Rectal smooth muscle tissue (tissue), 1 donor: ENCODE data around the gene UBASH3B.

Source experiments
- H3K27ac ChIP-seq: one replicate; pipeline ENCODE4 v1.7.0; 2013; ENCODE audit warnings: low read depth, low read length, inconsistent platforms
- H3K27me3 ChIP-seq: one replicate; pipeline ENCODE4 v1.7.0; 2013; ENCODE audit warnings: low read length; ENCODE audit not compliant: control insufficient read depth, insufficient read depth
- H3K36me3 ChIP-seq: one replicate; pipeline ENCODE4 v1.7.0; 2013; ENCODE audit warnings: low read length; ENCODE audit not compliant: control insufficient read depth, insufficient read depth
- H3K4me1 ChIP-seq: one replicate; pipeline ENCODE4 v1.7.0; 2013; ENCODE audit warnings: low read length; ENCODE audit not compliant: control insufficient read depth, insufficient read depth
- H3K4me3 ChIP-seq: one replicate; pipeline ENCODE4 v1.7.0; 2013; ENCODE audit warnings: low read length
- H3K9ac ChIP-seq: one replicate; pipeline ENCODE4 v1.7.0; 2013; ENCODE audit warnings: low read length

The UBASH3B gene

GRCh38 chr11:122668562-122669090 lies 13.1 kb downstream of the UBASH3B start:
- Histone ChIP-seq H3K36me3 (no peaks in the 10 kb centered on the region), H3K27me3 (no peaks in the 10 kb centered on the region), H3K4me3 (no peak overlapping the region), H3K9ac (no peak overlapping the region), H3K27ac (no peak overlapping the region), H3K4me1 (peaks cover 3% of the 10 kb centered on the region)

DNA sequence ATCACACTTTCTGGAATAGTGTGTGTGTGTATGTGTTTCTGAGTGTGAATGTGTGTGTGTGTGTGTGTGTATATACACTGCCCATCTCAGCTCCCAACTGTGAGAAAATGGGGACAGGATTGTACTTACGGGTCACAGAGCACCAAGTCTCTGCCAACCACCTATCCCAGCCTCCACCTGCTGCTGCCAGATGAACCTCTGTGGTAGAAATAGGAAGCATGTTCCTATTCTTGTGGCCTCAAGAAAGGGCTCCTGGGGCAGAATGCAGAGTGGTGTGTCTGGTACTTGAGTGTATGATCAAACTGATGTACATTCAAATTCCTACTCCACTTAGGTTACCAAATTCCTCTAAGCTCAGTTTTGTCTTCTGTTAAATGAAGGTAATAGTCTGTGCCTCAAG lies 14.6 kb downstream of the UBASH3B start:
- Histone ChIP-seq H3K4me3 (no peak overlapping the region), H3K27me3 (no peaks in the 10 kb centered on the region), H3K9ac (no peak overlapping the region), H3K4me1 (peaks cover 3% of the 10 kb centered on the region), H3K27ac (no peak overlapping the region), H3K36me3 (no peaks in the 10 kb centered on the region)

GRCh38 chr11:122671400-122671891 lies 15.9 kb downstream of the UBASH3B start:
- Histone ChIP-seq H3K4me1 (peaks cover 3% of the 10 kb centered on the region), H3K4me3 (no peak overlapping the region), H3K9ac (no peak overlapping the region), H3K27me3 (no peaks in the 10 kb centered on the region), H3K36me3 (no peaks in the 10 kb centered on the region), H3K27ac (no peak overlapping the region)

- no peak overlapping the region for H3K9ac ChIP-seq
- H3K36me3 ChIP-seq: no peaks in the 10 kb centered on the region
- H3K27ac ChIP-seq: no peak overlapping the region
- peaks cover 3% of the 10 kb centered on the region for H3K4me1 ChIP-seq
- H3K27me3 ChIP-seq: no peaks in the 10 kb centered on the region
- no peak overlapping the region for H3K4me3 ChIP-seq
Measured at GRCh38 chr11:122672892-122673291, 17.4 kb downstream of the UBASH3B start.

- Histone ChIP-seq H3K27ac (no peak overlapping the region), H3K4me1 (no peaks in the 10 kb centered on the region), H3K36me3 (no peaks in the 10 kb centered on the region)
Measured at GRCh38 chr11:122673701-122674100, 18.2 kb downstream of the UBASH3B start.

GRCh38 chr11:122676638-122677037 lies 21.1 kb downstream of the UBASH3B start:
- Histone ChIP-seq H3K9ac (no peak overlapping the region), H3K27ac (no peak overlapping the region), H3K4me1 (no peaks in the 10 kb centered on the region), H3K27me3 (no peaks in the 10 kb centered on the region), H3K36me3 (no peaks in the 10 kb centered on the region), H3K4me3 (no peak overlapping the region)

More at GRCh38 chr11:122673701-122674100, 18.2 kb downstream of the UBASH3B start:
- no peaks in the 10 kb centered on the region for H3K27me3 ChIP-seq
- H3K4me3 ChIP-seq: no peak overlapping the region
- no peak overlapping the region for H3K9ac ChIP-seq

DNA sequence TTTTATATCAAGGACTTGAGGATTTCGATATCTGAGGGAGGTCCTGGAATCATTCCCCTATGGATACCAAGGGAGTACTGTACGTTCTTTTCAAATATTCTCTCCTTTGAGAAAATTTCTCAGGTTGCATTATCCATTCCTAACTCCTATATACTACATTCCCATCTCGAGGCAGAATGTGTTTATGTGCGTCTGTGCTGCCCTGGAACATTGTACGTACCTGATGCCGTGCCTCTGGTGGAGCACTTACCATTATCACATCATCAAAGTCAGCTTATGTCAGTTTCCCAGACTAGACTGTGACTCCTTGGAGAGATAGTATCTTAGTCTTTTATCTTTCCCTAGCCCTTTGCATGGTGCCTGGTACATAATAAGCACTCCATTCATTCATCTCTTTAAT lies 21.7 kb downstream of the UBASH3B start:
- H3K27me3 ChIP-seq: no peaks in the 10 kb centered on the region
- H3K4me1 ChIP-seq: no peaks in the 10 kb centered on the region
- no peak overlapping the region for H3K27ac ChIP-seq
- H3K9ac ChIP-seq: no peak overlapping the region
- no peak overlapping the region for H3K4me3 ChIP-seq
- H3K36me3 ChIP-seq: no peaks in the 10 kb centered on the region

DNA sequence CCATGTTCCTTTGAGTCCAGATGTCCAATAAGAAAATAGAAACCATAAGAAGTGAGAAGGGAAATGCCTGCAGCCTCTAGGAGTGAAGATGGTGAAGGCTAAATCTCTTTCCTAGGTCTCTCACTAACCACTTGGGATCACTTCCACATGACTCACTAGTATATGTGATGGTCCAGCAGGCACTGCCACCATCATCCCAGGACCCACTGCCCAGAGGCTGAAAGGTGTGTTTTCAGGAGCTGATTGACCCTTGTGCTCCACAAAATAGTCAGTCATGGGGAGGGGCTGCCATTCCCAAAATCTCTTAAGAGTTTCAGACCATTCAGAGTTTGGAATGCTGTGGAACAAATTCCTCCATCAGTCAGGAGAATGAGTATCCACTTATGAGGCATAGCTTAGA lies 22.9 kb downstream of the UBASH3B start:
- H3K4me3 ChIP-seq: no peak overlapping the region
- H3K27me3 ChIP-seq: no peaks in the 10 kb centered on the region
- no peak overlapping the region for H3K27ac ChIP-seq
- no peak overlapping the region for H3K9ac ChIP-seq
- no peaks in the 10 kb centered on the region for H3K4me1 ChIP-seq
- H3K36me3 ChIP-seq: no peaks in the 10 kb centered on the region

DNA sequence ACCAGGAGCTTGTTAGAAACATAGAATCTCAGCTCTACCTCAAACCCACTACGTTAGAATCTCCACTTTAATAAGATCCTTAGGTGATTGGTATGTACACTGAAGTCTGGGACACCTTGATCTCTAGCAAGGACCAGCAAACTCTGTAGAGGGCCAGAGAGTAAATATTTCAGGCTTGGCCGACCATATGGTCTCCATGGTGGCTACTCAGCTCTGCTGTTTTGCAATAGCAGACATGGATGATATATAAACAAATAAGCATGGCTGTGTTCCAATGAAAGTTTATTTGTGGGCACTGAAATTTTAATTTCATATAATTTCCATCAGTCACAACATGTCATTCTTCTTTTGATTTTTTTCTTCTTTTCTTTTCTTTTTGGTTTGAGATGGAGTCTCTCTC lies 23.9 kb downstream of the UBASH3B start:
- no peaks in the 10 kb centered on the region for H3K4me1 ChIP-seq
- no peaks in the 10 kb centered on the region for H3K36me3 ChIP-seq
- no peak overlapping the region for H3K27ac ChIP-seq
- no peak overlapping the region for H3K9ac ChIP-seq
- H3K4me3 ChIP-seq: no peak overlapping the region
- no peaks in the 10 kb centered on the region for H3K27me3 ChIP-seq

- Histone ChIP-seq H3K9ac (no peak overlapping the region), H3K4me1 (peaks cover 4% of the 10 kb centered on the region), H3K36me3 (no peaks in the 10 kb centered on the region), H3K27ac (no peak overlapping the region), H3K27me3 (no peaks in the 10 kb centered on the region), H3K4me3 (no peak overlapping the region)
Measured at GRCh38 chr11:122681070-122681469, 25.5 kb downstream of the UBASH3B start.

GRCh38 chr11:122681735-122682134 lies 26.2 kb downstream of the UBASH3B start:
- Histone ChIP-seq H3K4me1 (peaks cover 7% of the 10 kb centered on the region), H3K36me3 (no peaks in the 10 kb centered on the region), H3K27ac (no peak overlapping the region), H3K27me3 (no peaks in the 10 kb centered on the region), H3K9ac (no peak overlapping the region), H3K4me3 (no peak overlapping the region)

DNA sequence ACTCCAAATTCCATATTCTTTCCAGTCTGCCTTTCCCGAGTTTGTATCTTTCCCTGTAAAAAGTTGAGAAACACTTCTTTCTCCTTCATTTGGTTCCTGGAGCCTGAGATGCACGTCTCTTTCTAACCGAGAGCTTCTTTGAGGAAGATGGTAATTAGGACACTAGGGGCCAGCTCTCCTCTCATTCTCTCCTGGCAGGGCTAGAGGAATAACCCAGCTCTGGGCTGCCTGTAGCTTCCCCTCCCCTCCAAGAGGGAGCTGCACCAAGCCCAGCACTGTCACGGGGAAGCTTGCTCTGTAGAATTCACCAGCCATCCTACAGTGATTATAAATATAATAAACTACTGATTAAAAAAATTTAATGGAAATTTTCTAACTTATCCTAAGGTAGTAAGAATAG lies 26.9 kb downstream of the UBASH3B start:
- Histone ChIP-seq H3K4me3 (no peak overlapping the region), H3K4me1 (peaks cover 7% of the 10 kb centered on the region), H3K27ac (no peak overlapping the region), H3K36me3 (no peaks in the 10 kb centered on the region), H3K9ac (no peak overlapping the region), H3K27me3 (no peaks in the 10 kb centered on the region)

DNA sequence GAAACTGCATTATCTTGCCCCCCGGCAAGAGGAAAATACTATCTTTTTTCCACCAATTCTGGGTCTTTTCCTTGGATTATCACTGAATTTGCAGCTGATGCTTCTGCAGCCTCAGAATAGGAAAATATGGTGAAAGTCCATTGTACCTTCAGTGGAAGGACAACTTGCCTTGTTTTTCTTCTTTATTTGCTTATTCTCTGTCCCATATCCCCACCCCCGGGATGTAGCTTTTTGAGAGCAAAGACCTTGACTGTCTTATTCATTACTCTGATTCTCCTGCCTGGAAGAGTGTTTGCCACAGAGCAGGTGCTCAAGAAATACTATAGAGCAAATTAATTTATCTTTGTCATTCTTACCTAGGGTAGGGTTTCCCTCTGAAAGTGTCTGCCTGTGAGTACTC lies 29.5 kb downstream of the UBASH3B start:
- Histone ChIP-seq H3K4me1 (peaks cover 7% of the 10 kb centered on the region), H3K9ac (no peak overlapping the region), H3K27me3 (no peaks in the 10 kb centered on the region), H3K4me3 (no peak overlapping the region), H3K36me3 (no peaks in the 10 kb centered on the region), H3K27ac (no peak overlapping the region)
